Measurements from ENCODE around the gene QRICH1.

- TF ChIP-seq CTCF (IDR thresholded peaks at IDR 0.05) = no peak
- no peak for TF ChIP-seq POLR2A (IDR thresholded peaks at IDR 0.05)
- TF ChIP-seq POLR2AphosphoS5 (IDR thresholded peaks at IDR 0.05) = no peak
- no peak for TF ChIP-seq EP300 (IDR thresholded peaks at IDR 0.05)
These were observed 70.1 kb downstream of the QRICH1 start for GRCh38 chr3:49023775-49024174.

Measured in suprapubic skin (tissue), 4 donors.